GM10266 (cell line): ENCODE data around the gene IL15.

ENCODE experiments used
- DNase-seq: peaks from one replicate; pipeline ENCODE4 v3.0.0; 2012; ENCODE audit errors: extremely low spot score
- TF ChIP-seq, protein P1 (sequence below): IDR thresholded peaks from 2 replicates; pipeline ENCODE4 v1.5.1; 2012; ENCODE audit warnings: mild to moderate bottlenecking, low read depth; ENCODE audit not compliant: control insufficient read depth, insufficient read depth; ENCODE audit errors: missing control alignments

IL15 gene

GRCh38 chr4:141660880-141661279, 24.5 kb downstream of the IL15 start:
- no peak for DNase-seq
- TF ChIP-seq, protein P1, sequence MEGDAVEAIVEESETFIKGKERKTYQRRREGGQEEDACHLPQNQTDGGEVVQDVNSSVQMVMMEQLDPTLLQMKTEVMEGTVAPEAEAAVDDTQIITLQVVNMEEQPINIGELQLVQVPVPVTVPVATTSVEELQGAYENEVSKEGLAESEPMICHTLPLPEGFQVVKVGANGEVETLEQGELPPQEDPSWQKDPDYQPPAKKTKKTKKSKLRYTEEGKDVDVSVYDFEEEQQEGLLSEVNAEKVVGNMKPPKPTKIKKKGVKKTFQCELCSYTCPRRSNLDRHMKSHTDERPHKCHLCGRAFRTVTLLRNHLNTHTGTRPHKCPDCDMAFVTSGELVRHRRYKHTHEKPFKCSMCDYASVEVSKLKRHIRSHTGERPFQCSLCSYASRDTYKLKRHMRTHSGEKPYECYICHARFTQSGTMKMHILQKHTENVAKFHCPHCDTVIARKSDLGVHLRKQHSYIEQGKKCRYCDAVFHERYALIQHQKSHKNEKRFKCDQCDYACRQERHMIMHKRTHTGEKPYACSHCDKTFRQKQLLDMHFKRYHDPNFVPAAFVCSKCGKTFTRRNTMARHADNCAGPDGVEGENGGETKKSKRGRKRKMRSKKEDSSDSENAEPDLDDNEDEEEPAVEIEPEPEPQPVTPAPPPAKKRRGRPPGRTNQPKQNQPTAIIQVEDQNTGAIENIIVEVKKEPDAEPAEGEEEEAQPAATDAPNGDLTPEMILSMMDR = no peak

DNA sequence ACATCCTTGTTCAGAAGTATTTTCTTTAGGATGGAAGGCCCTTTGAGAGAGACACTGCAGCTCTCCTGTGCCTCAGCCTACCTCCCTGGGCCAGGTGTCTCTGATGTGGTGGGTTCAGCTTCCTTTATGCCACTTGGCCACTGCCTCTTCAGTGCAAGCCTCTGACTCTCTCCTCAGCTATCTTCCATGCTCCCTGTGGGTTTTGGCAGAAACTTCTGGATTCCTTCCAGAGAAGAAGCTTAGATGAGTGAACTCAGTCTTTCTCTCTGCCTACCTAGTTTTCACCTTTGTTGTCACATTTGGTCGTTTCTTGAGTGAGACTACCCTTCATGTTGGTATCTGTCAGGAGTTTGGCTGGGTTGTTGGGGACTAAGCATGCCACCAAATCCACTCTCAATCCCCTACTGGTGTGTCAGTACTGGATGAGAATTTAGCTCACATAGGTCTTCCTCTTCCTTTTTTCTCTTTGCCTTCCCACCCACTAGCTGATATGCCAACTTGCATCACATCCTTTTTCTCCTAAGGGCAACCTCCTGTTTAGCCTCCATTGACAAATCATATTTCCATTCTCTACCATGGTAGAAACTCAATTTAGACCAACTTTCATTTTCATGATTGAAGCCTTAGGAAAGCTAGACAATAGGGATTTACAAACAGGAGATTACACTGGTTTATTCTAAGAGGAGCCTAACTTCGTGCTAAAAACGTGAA, 32.0 kb downstream of the IL15 start:
- DNase-seq = no peak
- TF ChIP-seq, protein P1 = no peak

GRCh38 chr4:141669501-141669900, 33.1 kb downstream of the IL15 start:
- TF ChIP-seq, protein P1 = no peak
- DNase-seq = no peak

GRCh38 chr4:141675384-141675783, 39.0 kb downstream of the IL15 start:
- TF ChIP-seq, protein P1 = no peak
- no peak for DNase-seq

- TF ChIP-seq, protein P1 = no peak
- no peak for DNase-seq
Measured at GRCh38 chr4:141676087-141676670, 39.8 kb downstream of the IL15 start.

- DNase-seq = no peak
- TF ChIP-seq, protein P1 = no peak
Measured at GRCh38 chr4:141680060-141680459, 43.7 kb downstream of the IL15 start.

- TF ChIP-seq, protein P1 = no peak
- no peak for DNase-seq
Measured at GRCh38 chr4:141684785-141685184, 48.4 kb downstream of the IL15 start.
